Caki2 (cell line): Measurements from ENCODE around the gene SPOCK1. TPM values are rescaled to one million over a fixed set of nuclear protein-coding genes. Genes with fewer than 3 reads are reported as not detected.

Source experiments
- DNase-seq: peaks from one replicate; pipeline ENCODE4 v3.0.0-alpha.2; 2015; ENCODE audit warnings: low read depth
- in situ Hi-C: cut with HindIII; loops from 2 replicates; pipeline ENCODE4 v1.10.0; 2016; ENCODE audit warnings: low sequenced_read_pairs, low pct_unique_long_range_greater_than_20kb, mixed read lengths
- total RNA-seq: library from RNA; depleted of rRNA; stranded (reverse); fragments of >200 nt; shearing (Covaris generic); gene quantifications from 2 replicates; pipeline ENCODE4 v1.2.3, GENCODE V29; 2014; ENCODE audit warnings: low replicate concordance

Gene SPOCK1
- total RNA-seq, 1 experiment from 2014 or later = 25.6 TPM

DNA sequence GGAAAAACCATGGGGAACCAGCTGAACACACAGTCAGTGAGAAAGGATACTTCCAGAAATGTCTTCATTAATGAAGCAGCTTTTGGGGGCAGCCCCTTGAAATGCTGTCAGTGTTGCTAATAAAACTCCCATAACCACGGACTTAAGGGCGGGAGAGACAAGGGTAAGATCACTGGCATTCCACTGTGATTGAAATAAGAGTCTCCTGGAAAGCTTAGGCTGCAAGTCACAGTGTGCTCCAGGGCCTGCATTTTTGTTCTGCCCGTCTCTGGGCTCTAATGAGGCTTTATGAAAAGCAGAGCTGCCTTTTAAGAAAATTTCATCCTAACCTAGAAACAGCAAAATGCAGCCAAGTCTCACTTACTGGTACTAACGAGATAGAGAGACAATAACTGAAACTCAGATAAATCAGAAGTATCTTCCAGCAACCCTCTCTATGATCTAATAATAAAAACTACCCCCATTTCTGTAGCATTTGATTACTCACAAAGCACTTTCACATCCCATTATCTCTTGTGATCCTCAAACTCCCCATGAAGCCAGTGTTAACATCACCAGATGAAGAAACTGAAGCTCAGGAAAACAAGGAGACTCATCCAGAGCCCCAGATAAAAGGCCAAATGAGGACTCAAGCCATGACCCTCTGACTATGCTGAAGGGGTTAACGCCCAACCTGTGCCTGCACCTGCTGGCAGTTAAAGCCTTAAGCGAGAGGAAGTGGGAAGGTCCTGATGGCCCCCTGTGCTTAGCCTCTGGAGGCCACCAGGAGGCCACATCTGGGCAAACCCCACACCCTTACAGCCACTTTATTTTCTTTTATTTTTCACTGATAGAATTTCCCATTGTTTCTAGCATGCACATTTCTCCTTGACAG lies 37.5 kb downstream of the SPOCK1 start:
- in situ Hi-C loops = no loop called here
- DNase-seq = no peak

- DNase-seq = no peak
- in situ Hi-C loops = no loop called here
Observed at GRCh38 chr5:137454671-137455070, 44.5 kb downstream of the SPOCK1 start.

GRCh38 chr5:137453483-137454080 lies 45.5 kb downstream of the SPOCK1 start:
- in situ Hi-C loops = no loop called here
- peak; percentile 19 for DNase-seq

DNA sequence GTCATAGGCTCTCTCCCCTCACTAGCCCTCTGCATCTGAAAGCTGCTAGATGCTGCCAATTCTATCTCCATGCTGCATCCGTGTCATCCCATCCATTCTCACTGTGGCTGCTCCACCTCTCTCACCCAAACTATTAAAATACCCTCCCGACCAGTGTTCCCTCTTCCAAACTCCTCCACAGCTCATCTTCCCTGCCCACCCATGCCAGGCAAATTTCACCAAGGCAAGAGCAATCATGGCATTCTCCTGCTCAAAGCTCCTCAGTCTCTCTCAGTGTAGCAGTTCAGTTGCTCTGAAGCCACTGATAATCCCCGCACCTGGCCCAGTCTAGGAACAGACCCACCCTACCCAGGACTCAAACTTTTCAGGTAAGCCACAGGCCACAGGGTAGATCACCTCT lies 48.4 kb downstream of the SPOCK1 start:
- DNase-seq = no peak
- in situ Hi-C loops = no loop called here

DNA sequence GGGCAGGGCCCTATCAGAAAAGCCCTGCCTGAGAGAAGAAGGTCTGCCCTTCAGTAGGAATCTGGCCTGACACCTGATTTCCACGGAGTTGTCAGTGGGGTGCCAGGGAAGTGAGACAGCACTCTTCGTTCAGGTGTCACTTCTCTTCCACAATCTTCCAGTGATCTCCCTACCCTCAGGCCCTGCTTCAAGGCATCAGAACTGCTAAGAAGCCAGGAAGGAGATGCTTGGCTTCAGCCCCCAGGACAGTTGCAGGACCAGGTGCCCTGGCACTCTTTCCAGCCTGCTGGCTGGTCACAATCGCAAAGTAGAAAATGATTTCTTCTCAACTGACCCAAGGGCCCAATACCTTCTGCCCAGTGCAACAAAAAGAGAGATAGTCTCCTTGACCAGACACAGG lies 50.3 kb downstream of the SPOCK1 start:
- in situ Hi-C loops = no loop called here
- DNase-seq = no peak

GRCh38 chr5:137446615-137447014 lies 52.5 kb downstream of the SPOCK1 start:
- DNase-seq = no peak
- in situ Hi-C loops = no loop called here

GRCh38 chr5:137446151-137446550 lies 53.0 kb downstream of the SPOCK1 start:
- in situ Hi-C loops = no loop called here
- DNase-seq = no peak

DNA sequence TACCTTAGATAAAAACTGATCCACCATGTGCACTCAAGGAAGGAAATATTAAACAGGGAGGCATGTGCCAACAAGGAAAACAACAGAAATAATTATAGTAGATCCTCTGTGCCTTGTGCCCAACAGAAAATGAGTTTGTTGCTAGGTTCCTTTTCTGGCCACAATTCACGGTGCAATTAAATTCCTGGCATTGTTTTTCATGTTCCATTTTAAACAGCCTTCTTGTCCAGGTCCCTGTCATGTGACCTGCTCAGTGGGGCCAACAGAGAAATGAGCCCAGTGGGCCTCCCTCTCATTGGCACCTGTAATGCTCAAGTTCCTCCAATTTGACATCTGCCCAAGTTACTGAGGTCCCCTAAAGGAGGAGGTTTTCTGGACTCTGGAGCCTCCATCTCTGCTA lies 56.5 kb downstream of the SPOCK1 start:
- in situ Hi-C loops = no loop called here

DNA sequence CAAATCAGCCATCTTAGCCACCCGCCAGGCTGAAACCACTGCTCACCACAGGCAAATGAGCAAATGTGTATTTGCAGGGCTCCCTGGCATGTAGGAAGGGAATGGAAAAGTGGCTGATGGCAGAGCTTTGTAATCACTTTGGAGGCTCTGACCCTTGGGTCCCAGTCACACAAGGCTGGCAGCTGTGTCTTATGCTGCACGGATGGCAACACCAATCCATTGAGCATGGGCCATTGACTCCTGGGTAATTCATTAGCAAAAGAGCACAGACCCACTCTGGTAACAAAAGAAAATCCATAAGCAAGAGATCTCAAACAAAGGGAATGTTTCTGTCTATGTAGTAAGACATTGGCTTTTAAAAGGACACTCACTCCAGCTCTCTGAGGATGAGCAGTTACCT lies 57.6 kb downstream of the SPOCK1 start:
- DNase-seq = peak; percentile 10
- in situ Hi-C loops = no loop called here

More for the DNA sequence above, 56.5 kb downstream of the SPOCK1 start:
- no peak for DNase-seq

DNA sequence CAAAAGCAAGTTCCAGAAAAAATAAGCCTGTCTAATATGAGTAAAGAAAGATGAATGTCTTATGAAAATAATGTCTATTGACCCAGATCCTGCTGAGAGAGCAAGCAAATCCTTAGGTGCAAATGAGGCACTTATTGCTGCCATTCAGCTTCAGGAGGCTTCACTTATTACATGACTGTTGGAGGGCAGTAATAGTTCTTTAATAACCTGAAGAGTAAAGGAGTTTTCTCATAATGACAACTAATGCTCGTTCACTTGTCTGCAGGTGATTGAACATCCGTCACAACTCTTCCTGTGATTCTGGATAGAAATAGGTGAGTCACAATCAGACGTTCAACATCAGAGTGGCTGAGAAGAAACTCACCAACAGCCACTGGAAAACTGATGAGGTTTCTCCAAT lies 58.3 kb downstream of the SPOCK1 start:
- no peak for DNase-seq
- in situ Hi-C loops = no loop called here

DNA sequence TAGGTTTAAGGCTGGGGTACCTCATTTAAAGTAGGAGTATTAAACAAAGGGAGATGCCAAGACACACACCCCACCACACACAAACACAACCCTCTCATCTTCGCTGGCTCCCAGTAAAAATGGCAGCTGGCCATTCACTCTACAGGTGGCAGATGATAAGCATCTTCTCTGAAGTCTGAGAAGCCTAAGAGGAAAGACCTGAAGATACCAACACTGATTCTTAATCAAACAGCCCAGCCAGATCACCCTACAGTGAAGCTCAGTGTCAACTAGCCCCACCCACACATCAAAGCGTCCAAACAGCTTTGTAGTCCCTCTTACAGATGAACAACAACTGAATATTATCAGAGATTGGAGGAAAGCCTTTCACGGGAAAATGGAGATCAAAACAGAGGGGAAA lies 59.5 kb downstream of the SPOCK1 start:
- in situ Hi-C loops = no loop called here
- no peak for DNase-seq

DNA sequence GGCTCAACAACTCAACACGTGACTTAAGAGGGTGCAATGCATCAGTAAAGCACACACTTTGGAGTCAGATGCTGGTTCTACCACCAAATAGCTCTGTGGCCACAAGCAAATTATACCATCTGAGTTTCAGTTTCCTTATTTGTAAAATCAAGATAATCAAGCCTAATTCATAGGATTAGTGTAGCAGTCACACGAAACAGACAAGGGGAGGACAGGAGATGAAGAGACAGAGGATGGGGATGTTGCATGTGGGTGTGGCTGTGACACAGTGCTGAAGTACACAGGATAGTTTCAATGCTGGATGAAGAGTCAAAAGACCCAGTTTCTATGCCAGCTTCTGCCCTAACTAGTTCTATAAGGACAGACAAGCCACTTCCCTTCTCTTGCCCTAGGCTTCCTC lies 60.2 kb downstream of the SPOCK1 start:
- in situ Hi-C loops = no loop called here
- no peak for DNase-seq

DNA sequence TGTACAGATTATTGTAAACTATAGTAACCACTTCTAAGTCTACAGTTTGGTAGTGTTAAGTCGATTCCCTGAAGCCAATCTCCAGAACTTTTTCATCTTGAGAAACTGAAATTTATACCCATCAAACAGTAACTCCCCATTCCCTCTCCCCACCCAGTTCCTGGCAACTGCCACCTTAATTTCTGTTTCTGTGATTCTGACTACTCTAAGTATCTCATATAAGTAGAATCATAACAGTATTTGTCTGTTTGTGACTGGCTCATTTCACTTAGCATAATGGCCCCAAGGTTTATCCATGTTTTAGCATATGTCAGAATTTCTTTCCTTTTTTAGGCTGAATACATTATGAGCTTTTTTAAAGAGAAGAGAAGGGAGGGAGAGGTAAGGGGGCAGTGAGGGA lies 61.4 kb downstream of the SPOCK1 start:
- in situ Hi-C loops = no loop called here
- DNase-seq = no peak

- no peak for DNase-seq
- in situ Hi-C loops = no loop called here
Observed at GRCh38 chr5:137433539-137433938, 65.6 kb downstream of the SPOCK1 start.

DNA sequence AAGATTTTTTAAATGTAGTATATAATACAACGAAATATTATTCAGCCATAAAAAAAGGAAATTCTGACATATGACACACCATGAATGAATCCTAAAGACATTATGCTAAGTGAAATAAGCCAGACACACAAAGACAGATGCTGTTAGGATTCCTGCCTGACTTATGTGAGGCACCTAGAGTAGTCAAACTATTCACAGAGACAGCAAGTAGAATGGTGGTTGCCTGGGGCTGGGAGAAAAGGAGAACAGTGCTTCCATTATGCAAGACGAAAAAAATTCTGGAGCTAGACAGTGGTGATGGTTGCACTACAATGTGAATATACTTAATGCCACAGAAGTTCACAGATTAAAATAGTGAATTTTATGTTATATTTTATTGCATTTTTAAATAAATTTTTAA lies 66.8 kb downstream of the SPOCK1 start:
- in situ Hi-C loops = no loop called here

DNA sequence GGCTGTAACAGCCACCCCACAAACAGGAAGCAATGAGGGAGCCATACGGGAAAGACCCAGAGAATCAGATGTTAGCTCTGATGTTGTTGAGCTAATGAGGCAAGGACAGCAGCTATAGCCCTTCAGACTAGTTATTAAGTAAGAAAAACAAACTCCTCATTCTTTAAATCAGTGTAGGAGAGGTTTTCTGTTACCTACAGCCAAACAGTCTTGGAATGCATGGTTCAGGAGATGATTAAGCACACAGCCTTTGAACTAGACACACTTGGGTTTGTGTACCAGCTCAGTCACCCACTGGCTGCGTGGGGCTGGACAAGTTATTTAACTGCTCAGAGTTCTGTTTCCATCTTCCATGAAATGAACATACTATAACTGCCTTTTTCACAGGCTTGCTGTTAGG lies 68.1 kb downstream of the SPOCK1 start:
- in situ Hi-C loops = no loop called here
- no peak for DNase-seq

More for the DNA sequence above, 66.8 kb downstream of the SPOCK1 start:
- no peak for DNase-seq

- DNase-seq = peak; percentile 44
- in situ Hi-C loops = no loop called here
Observed at GRCh38 chr5:137415231-137415681, 83.9 kb downstream of the SPOCK1 start.

DNA sequence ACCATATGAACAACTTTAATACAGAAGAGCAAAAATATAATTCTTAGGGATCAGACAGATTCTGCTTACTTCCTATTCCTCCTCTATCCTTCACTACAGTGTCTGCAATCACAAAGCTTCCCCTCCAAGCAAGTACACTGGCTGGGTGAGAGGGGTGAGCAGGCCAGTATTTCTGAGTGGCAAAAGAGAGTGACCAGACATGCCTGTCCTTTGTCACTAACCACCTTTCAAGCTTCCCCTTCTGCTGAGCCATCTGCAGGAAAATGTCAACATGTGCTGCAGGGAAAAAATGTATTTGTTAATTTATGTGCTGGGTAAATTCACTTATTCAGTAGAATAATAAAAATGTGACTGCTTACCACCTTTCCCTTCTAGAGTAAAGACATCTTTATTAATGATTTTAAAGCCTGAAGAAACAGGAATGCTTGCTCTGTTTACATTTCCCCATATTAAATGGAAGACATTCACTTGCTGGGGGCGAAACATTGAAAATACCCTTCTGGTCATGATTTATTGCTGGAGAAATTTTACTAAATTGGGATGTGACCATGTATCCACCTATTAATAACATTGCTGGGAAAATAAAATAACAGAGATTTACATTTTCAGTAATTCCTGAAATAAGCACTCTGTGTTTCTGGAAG lies 84.9 kb downstream of the SPOCK1 start:
- no peak for DNase-seq
- in situ Hi-C loops = no loop called here

GRCh38 chr5:137412136-137412535 lies 87.0 kb downstream of the SPOCK1 start:
- in situ Hi-C loops = no loop called here
- DNase-seq = no peak
